CD1c-positive myeloid dendritic cell (primary cell): Measurements from ENCODE around the gene ZNF638.
"Not testable (repeated sequence)": the region's sequence is repeated elsewhere in the genome, so short reads cannot be mapped to it uniquely, and the experiment has no call there.

Source experiments
- DNase-seq: peaks from one replicate; pipeline ENCODE4 v3.0.0-alpha.2; 2016; ENCODE audit errors: extremely low spot score

Gene ZNF638

GRCh38 chr2:71410696-71411095, 79.1 kb downstream of the ZNF638 start:
- no peak for DNase-seq

GRCh38 chr2:71416866-71417265, 85.3 kb downstream of the ZNF638 start:
- not testable (repeated sequence) for DNase-seq

GRCh38 chr2:71417300-71418202, 86.0 kb downstream of the ZNF638 start:
- no peak for DNase-seq

- DNase-seq, result no peak
Observed at GRCh38 chr2:71419145-71419544, 87.6 kb downstream of the ZNF638 start.

GRCh38 chr2:71419976-71420375, 88.4 kb downstream of the ZNF638 start:
- no peak for DNase-seq

- no peak for DNase-seq
Observed at GRCh38 chr2:71422786-71423185, 91.2 kb downstream of the ZNF638 start.

GRCh38 chr2:71423817-71424420, 92.3 kb downstream of the ZNF638 start:
- DNase-seq, result no peak

- DNase-seq, result peak; percentile 27
Observed at GRCh38 chr2:71426721-71427120, 95.1 kb downstream of the ZNF638 start.

- no peak for DNase-seq
Observed at GRCh38 chr2:71428472-71429383, 97.1 kb downstream of the ZNF638 start.

- DNase-seq, result not testable (repeated sequence)
Observed at GRCh38 chr2:71445142-71445541, 113.6 kb downstream of the ZNF638 start.

GRCh38 chr2:71446505-71446904, 114.9 kb downstream of the ZNF638 start:
- DNase-seq, result no peak

- DNase-seq, result no peak
Observed at GRCh38 chr2:71449343-71449742, 117.8 kb downstream of the ZNF638 start.

GRCh38 chr2:71451705-71452104, 120.1 kb downstream of the ZNF638 start:
- DNase-seq, result no peak

GRCh38 chr2:71452565-71452964, 121.0 kb downstream of the ZNF638 start:
- peak; percentile 25 for DNase-seq

- peak; percentile 35 for DNase-seq
Observed at GRCh38 chr2:71453404-71454220, 122.0 kb downstream of the ZNF638 start, which contains the start of gene DYSF. Gene DYSF (plus strand): TSS chr2:71453561.

GRCh38 chr2:71454221-71455010, 122.8 kb downstream of the ZNF638 start:
- DNase-seq, result no peak

- DNase-seq, result peak; percentile 20
Observed at GRCh38 chr2:71455011-71455740, 123.6 kb downstream of the ZNF638 start.

- no peak for DNase-seq
Observed at GRCh38 chr2:71455741-71456569, 124.4 kb downstream of the ZNF638 start.

GRCh38 chr2:71456617-71457016, 125.0 kb downstream of the ZNF638 start:
- DNase-seq, result no peak
